ENCODE data around the gene NPPA. TPM values are rescaled to one million over a fixed set of nuclear protein-coding genes. Genes with fewer than 3 reads are reported as not detected.
A peak's percentile ranks its signal among the peaks of the same experiment; 100 is the strongest.

The NPPA gene
- total RNA-seq, 1 donor from 2014 or later = 1,100 TPM

DNA sequence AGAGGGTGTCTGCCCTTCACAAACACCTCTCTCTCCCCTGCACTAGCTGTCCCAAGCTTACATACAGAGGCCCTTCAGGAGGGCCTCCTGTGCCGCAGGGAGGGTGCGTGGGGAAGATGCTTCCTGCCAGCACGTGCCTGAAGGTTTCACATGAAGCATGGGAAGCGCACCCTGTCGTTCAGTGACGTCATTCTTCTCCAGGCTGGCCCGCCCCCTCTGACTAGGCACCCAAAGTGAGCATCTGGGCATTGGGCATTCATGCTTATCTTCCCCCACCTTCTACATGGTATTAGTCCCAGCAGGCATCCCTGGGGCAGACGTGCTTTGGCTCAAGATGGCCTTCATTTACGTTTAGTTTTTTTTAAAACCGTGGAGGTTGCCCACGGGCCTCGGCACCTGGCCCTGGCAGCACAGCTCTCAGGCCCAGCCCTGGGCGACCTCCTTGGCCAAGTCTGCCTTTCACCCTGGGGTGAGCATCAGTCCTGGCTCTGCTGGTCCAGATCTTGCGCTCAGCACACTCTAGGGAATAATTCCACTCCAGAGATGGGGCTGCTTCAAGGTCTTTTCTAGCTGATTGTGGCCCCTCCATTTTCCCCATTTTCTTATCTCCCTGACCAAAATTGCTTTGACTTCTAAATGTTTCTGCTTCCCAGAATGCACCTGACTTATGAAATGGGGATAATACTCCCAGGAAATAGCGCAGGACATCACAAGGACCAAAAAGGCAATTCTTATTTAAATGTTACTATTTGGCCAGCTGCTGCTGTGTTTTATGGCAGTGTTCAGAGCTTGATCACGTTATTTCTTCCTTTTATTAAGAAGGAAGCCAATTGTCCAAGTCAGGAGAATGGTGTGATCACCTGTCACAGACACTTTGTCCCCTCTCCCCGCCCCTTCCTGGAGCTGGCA is 6.1 kb downstream of the NPPA start:
- Histone ChIP-seq H3K4me1 (peaks cover 22% of the 10 kb centered on the region), H3K4me3 (no peak overlapping the region), H3K36me3 (peaks cover 66% of the 10 kb centered on the region), H3K27ac (replicated peaks) (peak overlapping the region; percentile 46), H3K27me3 (ENCODE audit: low read depth) (no peaks in the 10 kb centered on the region), H3K9me3 (replicated peaks) (no peaks in the 10 kb centered on the region)
- TF ChIP-seq, protein P1, sequence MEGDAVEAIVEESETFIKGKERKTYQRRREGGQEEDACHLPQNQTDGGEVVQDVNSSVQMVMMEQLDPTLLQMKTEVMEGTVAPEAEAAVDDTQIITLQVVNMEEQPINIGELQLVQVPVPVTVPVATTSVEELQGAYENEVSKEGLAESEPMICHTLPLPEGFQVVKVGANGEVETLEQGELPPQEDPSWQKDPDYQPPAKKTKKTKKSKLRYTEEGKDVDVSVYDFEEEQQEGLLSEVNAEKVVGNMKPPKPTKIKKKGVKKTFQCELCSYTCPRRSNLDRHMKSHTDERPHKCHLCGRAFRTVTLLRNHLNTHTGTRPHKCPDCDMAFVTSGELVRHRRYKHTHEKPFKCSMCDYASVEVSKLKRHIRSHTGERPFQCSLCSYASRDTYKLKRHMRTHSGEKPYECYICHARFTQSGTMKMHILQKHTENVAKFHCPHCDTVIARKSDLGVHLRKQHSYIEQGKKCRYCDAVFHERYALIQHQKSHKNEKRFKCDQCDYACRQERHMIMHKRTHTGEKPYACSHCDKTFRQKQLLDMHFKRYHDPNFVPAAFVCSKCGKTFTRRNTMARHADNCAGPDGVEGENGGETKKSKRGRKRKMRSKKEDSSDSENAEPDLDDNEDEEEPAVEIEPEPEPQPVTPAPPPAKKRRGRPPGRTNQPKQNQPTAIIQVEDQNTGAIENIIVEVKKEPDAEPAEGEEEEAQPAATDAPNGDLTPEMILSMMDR (IDR thresholded peaks at IDR 0.05; ENCODE audit: borderline replicate concordance) = no peak
- no peak for DNase-seq
- intact Hi-C loops (cut with micrococcal nuclease) = no loop called here

DNA sequence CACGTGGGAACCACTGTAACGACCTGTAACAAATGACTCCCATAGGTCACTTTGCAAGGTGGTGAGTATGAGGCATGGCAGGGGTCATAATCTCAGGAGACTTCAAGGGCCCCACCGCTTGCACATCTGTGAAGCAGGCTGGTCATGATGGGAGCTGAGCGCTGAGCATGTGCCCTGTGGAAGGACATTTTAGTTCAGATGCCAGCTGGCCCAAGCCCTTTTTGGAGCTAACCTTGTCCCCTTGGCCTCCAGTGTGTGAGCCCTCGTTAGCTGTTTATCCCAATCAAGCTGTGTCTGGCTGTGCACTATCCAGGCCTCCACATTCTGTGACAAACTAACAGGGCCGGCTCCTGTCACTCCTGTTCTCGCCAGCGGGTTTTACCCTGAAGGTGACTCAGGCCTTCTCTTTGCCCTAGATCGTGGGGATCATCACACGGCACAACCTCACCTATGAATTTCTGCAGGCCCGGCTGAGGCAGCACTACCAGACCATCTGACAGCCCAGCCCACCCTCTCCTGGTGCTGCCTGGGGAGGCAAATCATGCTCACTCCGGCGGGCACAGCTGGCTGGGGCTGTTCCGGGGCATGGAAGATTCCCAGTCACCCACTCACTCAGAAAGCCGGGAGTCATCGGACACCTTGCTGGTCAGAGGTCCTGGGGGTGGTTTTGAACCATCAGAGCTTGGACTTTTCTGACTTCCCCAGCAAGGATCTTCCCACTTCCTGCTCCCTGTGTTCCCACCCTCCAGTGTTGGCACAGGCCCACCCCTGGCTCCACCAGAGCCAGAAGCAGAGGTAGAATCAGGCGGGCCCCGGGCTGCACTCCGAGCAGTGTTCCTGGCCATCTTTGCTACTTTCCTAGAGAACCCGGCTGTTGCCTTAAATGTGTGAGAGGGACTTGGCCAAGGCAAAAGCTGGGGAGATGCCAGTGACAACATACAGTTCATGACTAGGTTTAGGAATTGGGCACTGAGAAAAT is 7.6 kb downstream of the NPPA start:
- intact Hi-C loops (cut with micrococcal nuclease) = loop anchor here (5.0 kb wide), 1 partner anchor 52 kb away; no protein-coding TSS in a partner anchor
- Histone ChIP-seq H3K27me3 (ENCODE audit: low read depth) (no peaks in the 10 kb centered on the region), H3K4me3 (no peak overlapping the region), H3K27ac (replicated peaks) (peak overlapping the region; percentile 5), H3K4me1 (peaks cover 22% of the 10 kb centered on the region), H3K36me3 (peaks cover 80% of the 10 kb centered on the region), H3K9me3 (replicated peaks) (no peaks in the 10 kb centered on the region)
- no peak for DNase-seq
- TF ChIP-seq, protein P1 (IDR thresholded peaks at IDR 0.05; ENCODE audit: borderline replicate concordance) = no peak

DNA sequence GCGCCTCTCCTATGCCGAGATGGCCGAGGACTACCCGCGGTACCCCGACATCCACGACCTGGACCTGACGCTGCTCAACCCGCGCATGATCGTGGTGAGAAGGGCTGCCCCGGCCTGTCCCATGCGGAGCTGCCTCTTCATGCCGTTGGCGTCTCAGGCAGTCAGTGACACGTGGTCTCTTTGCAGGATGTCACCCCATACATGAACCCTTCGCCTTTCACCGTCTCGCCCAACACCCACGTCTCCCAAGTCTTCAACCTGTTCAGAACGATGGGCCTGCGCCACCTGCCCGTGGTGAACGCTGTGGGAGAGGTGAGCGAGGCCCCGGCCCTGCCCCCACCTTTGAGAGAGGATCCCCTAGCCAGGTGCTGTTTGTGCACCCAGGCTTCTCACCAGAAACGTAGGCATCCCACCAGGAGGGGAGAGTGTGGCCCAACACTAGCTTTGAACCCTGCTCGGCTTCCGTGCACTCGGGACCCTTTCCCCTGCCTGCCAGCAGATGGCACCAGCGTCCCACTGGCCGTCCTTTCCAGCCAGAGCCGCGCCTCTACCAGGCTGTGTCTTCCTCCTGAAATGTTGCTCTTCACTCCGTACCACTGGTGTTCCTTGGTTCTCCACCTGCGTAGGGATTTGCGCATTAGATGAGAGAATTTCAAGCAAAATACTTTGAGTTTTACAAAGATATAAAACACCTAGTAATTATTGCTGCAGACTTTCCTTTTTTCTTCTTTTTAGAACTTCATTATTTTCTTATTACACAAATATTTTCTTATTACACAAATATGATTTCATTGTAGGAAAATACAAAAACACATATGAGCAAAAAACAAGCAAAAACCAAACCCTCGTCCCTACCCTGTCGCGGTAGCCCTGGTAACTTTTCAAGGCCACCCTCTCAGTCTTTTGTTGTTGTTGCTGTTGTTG is 9.0 kb downstream of the NPPA start:
- peaks cover 85% of the 10 kb centered on the region for H3K36me3 ChIP-seq
- no peak overlapping the region for H3K27ac ChIP-seq (replicated peaks)
- no peaks in the 10 kb centered on the region for H3K9me3 ChIP-seq (replicated peaks)
- peaks cover 22% of the 10 kb centered on the region for H3K4me1 ChIP-seq
- TF ChIP-seq, protein P1 (IDR thresholded peaks at IDR 0.05; ENCODE audit: borderline replicate concordance) = peak; percentile 100
- intact Hi-C loops (cut with micrococcal nuclease) = loop anchor here (5.0 kb wide), 1 partner anchor 54 kb away; no protein-coding TSS in a partner anchor
- no peak overlapping the region for H3K4me3 ChIP-seq
- peak; percentile 69 for DNase-seq
- H3K27me3 ChIP-seq (ENCODE audit: low read depth) = no peaks in the 10 kb centered on the region

DNA sequence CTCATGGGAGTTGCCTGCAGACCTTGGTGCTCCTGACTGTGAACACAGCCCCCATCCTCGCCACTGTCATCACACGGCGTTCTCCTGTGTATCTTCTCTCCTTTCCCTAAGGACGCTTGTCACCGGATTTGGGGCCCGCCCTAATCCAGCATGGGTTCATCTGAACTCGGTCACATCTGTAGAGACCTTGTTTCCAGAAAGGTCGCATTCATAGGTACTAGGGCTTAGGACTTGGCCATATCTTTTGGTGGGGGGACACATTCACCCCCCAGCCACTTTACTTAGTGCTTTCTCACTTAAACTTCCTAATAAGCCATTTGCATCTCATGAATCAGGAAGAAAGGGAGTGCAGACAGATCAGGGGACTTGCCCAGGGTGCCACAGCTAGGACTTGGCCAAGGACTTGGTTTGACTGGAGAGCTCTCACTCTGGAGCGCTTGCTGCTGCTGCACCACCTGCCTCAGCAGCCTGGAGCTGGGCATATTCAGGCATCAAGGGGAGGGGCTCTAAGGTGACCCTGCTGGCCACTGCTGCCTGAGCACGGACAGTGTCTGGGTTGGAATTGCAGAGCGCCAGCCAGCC is 9.7 kb downstream of the NPPA start:
- no peaks in the 10 kb centered on the region for H3K9me3 ChIP-seq (replicated peaks)
- no peaks in the 10 kb centered on the region for H3K27me3 ChIP-seq (ENCODE audit: low read depth)
- no peak for DNase-seq
- no peak overlapping the region for H3K4me3 ChIP-seq
- H3K4me1 ChIP-seq = peaks cover 21% of the 10 kb centered on the region
- TF ChIP-seq, protein P1 (IDR thresholded peaks at IDR 0.05; ENCODE audit: borderline replicate concordance) = no peak
- intact Hi-C loops (cut with micrococcal nuclease) = loop anchor here (5.0 kb wide), 1 partner anchor 54 kb away; no protein-coding TSS in a partner anchor
- H3K36me3 ChIP-seq = peaks cover 90% of the 10 kb centered on the region
- H3K27ac ChIP-seq (replicated peaks) = no peak overlapping the region

All from left ventricle myocardium inferior (tissue), 1 donor.